ENCODE results near the gene GALNT10. TPM values are rescaled to one million over a fixed set of nuclear protein-coding genes. Genes with fewer than 3 reads are reported as not detected.

The GALNT10 gene
- total RNA-seq, 1 donor from 2014 or later, result 96.1 TPM

GRCh38 chr5:154320224-154321089, 129.9 kb downstream of the GALNT10 start:
- Mint-ChIP-seq H3K4me1 (ENCODE audit: low read depth, unreplicated experiment) (peaks cover 13% of the 10 kb centered on the region), H3K36me3 (ENCODE audit: low read depth, unreplicated experiment) (peaks cover 27% of the 10 kb centered on the region), H3K27me3 (ENCODE audit: low read depth, unreplicated experiment) (no peaks in the 10 kb centered on the region), H3K27ac (ENCODE audit: unreplicated experiment) (peak overlapping the region; percentile 0), H3K9me3 (ENCODE audit: unreplicated experiment) (no peaks in the 10 kb centered on the region), H3K4me3 (ENCODE audit: unreplicated experiment) (no peak overlapping the region)
- no peaks in the 10 kb centered on the region for H3K9me3 ChIP-seq (ENCODE audit: insufficient read depth, low read depth, low read length)
- H3K27me3 ChIP-seq (ENCODE audit: insufficient read depth, low read length), result no peaks in the 10 kb centered on the region
- no peaks in the 10 kb centered on the region for H3K4me1 ChIP-seq (ENCODE audit: insufficient read depth, low read length)
- no peak overlapping the region for H3K27ac ChIP-seq (ENCODE audit: low read depth, low read length)
- no peak overlapping the region for H3K9ac ChIP-seq (ENCODE audit: low read length)
- no peak overlapping the region for H2AFZ ChIP-seq (ENCODE audit: low read depth, low read length)
- DNase-seq (ENCODE audit: low read depth) (no peak), FAIRE-seq (no peak)
- H3K36me3 ChIP-seq (ENCODE audit: insufficient read depth, low read length), result peaks cover 8% of the 10 kb centered on the region
- TF ChIP-seq EZH2 (IDR thresholded peaks at IDR 0.05; ENCODE audit: insufficient read depth, low read length) (no peak), CTCF (IDR thresholded peaks at IDR 0.05; ENCODE audit: insufficient read depth, low read depth, low read length) (no peak)
- H3K4me3 ChIP-seq (ENCODE audit: insufficient read depth, low read depth, low read length), result no peak overlapping the region
- H3K79me2 ChIP-seq (ENCODE audit: insufficient read depth, low read length), result peaks cover 32% of the 10 kb centered on the region
- no peak overlapping the region for H3K4me2 ChIP-seq (ENCODE audit: low read length)
- H4K20me1 ChIP-seq (ENCODE audit: insufficient read depth, low read length), result peaks cover 44% of the 10 kb centered on the region

DNA sequence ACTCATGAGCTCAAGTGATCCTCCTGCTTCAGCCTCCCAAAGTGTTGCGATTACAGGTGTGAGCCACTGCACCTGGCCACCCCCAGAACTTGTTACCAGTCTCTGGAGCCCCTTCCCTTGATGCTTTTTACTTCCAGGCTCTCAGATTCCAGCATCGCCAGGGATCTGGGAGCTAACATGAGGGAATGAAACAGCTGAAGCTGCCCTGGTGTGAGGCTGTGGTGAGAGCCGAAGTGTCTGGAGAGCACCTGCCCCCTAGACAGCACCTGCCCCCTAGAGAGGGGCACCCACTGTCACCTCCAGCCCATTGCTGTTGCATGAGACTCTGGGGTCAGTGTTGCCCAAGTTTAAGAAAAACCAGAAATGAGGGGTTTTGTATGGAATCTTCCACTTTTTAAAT, 131.0 kb downstream of the GALNT10 start:
- peaks cover 6% of the 10 kb centered on the region for H3K36me3 ChIP-seq (ENCODE audit: insufficient read depth, low read length)
- peaks cover 24% of the 10 kb centered on the region for H3K36me3 Mint-ChIP-seq (ENCODE audit: low read depth, unreplicated experiment)
- H3K9me3 Mint-ChIP-seq (ENCODE audit: unreplicated experiment), result peaks cover 2% of the 10 kb centered on the region
- H3K4me3 Mint-ChIP-seq (ENCODE audit: unreplicated experiment), result no peak overlapping the region
- DNase-seq (ENCODE audit: low read depth) (no peak), FAIRE-seq (no peak)
- H3K79me2 ChIP-seq (ENCODE audit: insufficient read depth, low read length), result peaks cover 34% of the 10 kb centered on the region
- H3K4me2 ChIP-seq (ENCODE audit: low read length), result no peak overlapping the region
- no peak overlapping the region for H3K27ac ChIP-seq (ENCODE audit: low read depth, low read length)
- H3K4me1 ChIP-seq (ENCODE audit: insufficient read depth, low read length), result no peaks in the 10 kb centered on the region
- no peak overlapping the region for H3K4me3 ChIP-seq (ENCODE audit: insufficient read depth, low read depth, low read length)
- peaks cover 10% of the 10 kb centered on the region for H3K4me1 Mint-ChIP-seq (ENCODE audit: low read depth, unreplicated experiment)
- H4K20me1 ChIP-seq (ENCODE audit: insufficient read depth, low read length), result peaks cover 44% of the 10 kb centered on the region
- no peaks in the 10 kb centered on the region for H3K27me3 ChIP-seq (ENCODE audit: insufficient read depth, low read length)
- H3K27ac Mint-ChIP-seq (ENCODE audit: unreplicated experiment), result no peak overlapping the region
- H3K9ac ChIP-seq (ENCODE audit: low read length), result no peak overlapping the region
- no peaks in the 10 kb centered on the region for H3K9me3 ChIP-seq (ENCODE audit: insufficient read depth, low read depth, low read length)
- TF ChIP-seq CTCF (IDR thresholded peaks at IDR 0.05; ENCODE audit: insufficient read depth, low read depth, low read length) (no peak), EZH2 (IDR thresholded peaks at IDR 0.05; ENCODE audit: insufficient read depth, low read length) (no peak)
- no peaks in the 10 kb centered on the region for H3K27me3 Mint-ChIP-seq (ENCODE audit: low read depth, unreplicated experiment)
- no peak overlapping the region for H2AFZ ChIP-seq (ENCODE audit: low read depth, low read length)

GRCh38 chr5:154324033-154324432, 133.5 kb downstream of the GALNT10 start:
- FAIRE-seq, result no peak
- TF ChIP-seq CTCF (IDR thresholded peaks at IDR 0.05; ENCODE audit: insufficient read depth, low read depth, low read length), result no peak
- no peak for TF ChIP-seq EZH2 (IDR thresholded peaks at IDR 0.05; ENCODE audit: insufficient read depth, low read length)
- H3K79me2 ChIP-seq (ENCODE audit: insufficient read depth, low read length), result peaks cover 25% of the 10 kb centered on the region
- H3K27ac Mint-ChIP-seq (ENCODE audit: unreplicated experiment), result no peak overlapping the region
- H3K9ac ChIP-seq (ENCODE audit: low read length), result no peak overlapping the region
- no peak overlapping the region for H2AFZ ChIP-seq (ENCODE audit: low read depth, low read length)
- H3K36me3 ChIP-seq (ENCODE audit: insufficient read depth, low read length), result peaks cover 6% of the 10 kb centered on the region
- H3K4me3 Mint-ChIP-seq (ENCODE audit: unreplicated experiment), result no peak overlapping the region
- peaks cover 10% of the 10 kb centered on the region for H3K4me1 Mint-ChIP-seq (ENCODE audit: low read depth, unreplicated experiment)
- H3K36me3 Mint-ChIP-seq (ENCODE audit: low read depth, unreplicated experiment), result peaks cover 14% of the 10 kb centered on the region
- no peak overlapping the region for H3K4me3 ChIP-seq (ENCODE audit: insufficient read depth, low read depth, low read length)
- H3K4me2 ChIP-seq (ENCODE audit: low read length), result no peak overlapping the region
- H3K9me3 Mint-ChIP-seq (ENCODE audit: unreplicated experiment), result peaks cover 2% of the 10 kb centered on the region
- no peak overlapping the region for H3K27ac ChIP-seq (ENCODE audit: low read depth, low read length)
- no peaks in the 10 kb centered on the region for H3K27me3 Mint-ChIP-seq (ENCODE audit: low read depth, unreplicated experiment)
- no peaks in the 10 kb centered on the region for H3K4me1 ChIP-seq (ENCODE audit: insufficient read depth, low read length)
- H3K27me3 ChIP-seq (ENCODE audit: insufficient read depth, low read length), result no peaks in the 10 kb centered on the region
- H4K20me1 ChIP-seq (ENCODE audit: insufficient read depth, low read length), result peaks cover 42% of the 10 kb centered on the region
- H3K9me3 ChIP-seq (ENCODE audit: insufficient read depth, low read depth, low read length), result no peaks in the 10 kb centered on the region
- DNase-seq (ENCODE audit: low read depth), result no peak
